Measurements from ENCODE around the gene SPRR2B. TPM values are rescaled to one million over a fixed set of nuclear protein-coding genes. Genes with fewer than 3 reads are reported as not detected.
"Not testable (repeated sequence)": the region's sequence is repeated elsewhere in the genome, so short reads cannot be mapped to it uniquely, and the experiment has no call there.

Gene SPRR2B
- total RNA-seq (not detected), polyA plus RNA-seq (not detected)
- long read RNA-seq, donor 1: 0 reads
- long read RNA-seq, donor 2: 0 reads
- long read RNA-seq, donor 3: 0 reads

- ATAC-seq (no peak), DNase-seq (no peak)
- no peak for TF ChIP-seq CTCF (IDR thresholded peaks at IDR 0.05)
- 70 to 94% methylated on average over 2 of the region's 2 CpGs for WGBS, 2 donors
- no peaks in the 10 kb centered on the region for H3K4me1 ChIP-seq
- intact Hi-C loops (cut with DNase I): loop anchor here in 2 of 10 donors (1.0 to 2.0 kb wide), 2 partner anchors 23 kb away; partner anchors contain the start of gene SPRR2E (in 2 of the 2)
- H3K27me3 ChIP-seq: no peaks in the 10 kb centered on the region
- H3K27ac ChIP-seq: no peak within 1 kb of the TSS
- no peaks in the 10 kb centered on the region for H3K36me3 ChIP-seq
- H3K4me3 ChIP-seq: no peak within 1 kb of the TSS
- no peaks in the 10 kb centered on the region for H3K9me3 ChIP-seq
Measured at GRCh38 chr1:153071511-153071910, at the start of gene SPRR2B. SPRR2B (minus strand) TSS chr1:153071611; CDS start chr1:153070839, 772 bp downstream.

- Histone ChIP-seq H3K4me1 (no peaks in the 10 kb centered on the region), H3K4me3 (no peak overlapping the region), H3K27ac (no peak overlapping the region), H3K27me3 (peaks cover 0 to 6% (median 0%) of the 10 kb centered on the region in 7 donors), H3K9me3 (peaks cover 0 to 26% (median 6%) of the 10 kb centered on the region in 11 donors), H3K36me3 (no peaks in the 10 kb centered on the region)
- ATAC-seq (no peak), DNase-seq (no peak)
- intact Hi-C loops (cut with DNase I): no loop called here
- TF ChIP-seq CTCF (IDR thresholded peaks at IDR 0.05): no peak
Measured at GRCh38 chr1:153120945-153121344, 49.5 kb upstream of the SPRR2B start.

- H3K27ac ChIP-seq: no peak overlapping the region
- WGBS, 2 donors: 47 to 52% methylated on average over 3 of the region's 3 CpGs
- H3K27me3 ChIP-seq: peaks cover 0 to 6% (median 0%) of the 10 kb centered on the region in 7 donors
- no peaks in the 10 kb centered on the region for H3K4me1 ChIP-seq
- no peak for ATAC-seq
- H3K9me3 ChIP-seq: peaks cover 0 to 12% (median 0%) of the 10 kb centered on the region in 11 donors
- no peak overlapping the region for H3K4me3 ChIP-seq
- no peak for TF ChIP-seq CTCF (IDR thresholded peaks at IDR 0.05)
- DNase-seq: no peak
- intact Hi-C loops (cut with DNase I): no loop called here
- no peaks in the 10 kb centered on the region for H3K36me3 ChIP-seq
Measured at GRCh38 chr1:153119491-153119971, 48.1 kb upstream of the SPRR2B start.

GRCh38 chr1:153115264-153115663, 43.9 kb upstream of the SPRR2B start:
- H3K9me3 ChIP-seq; H3K4me1 ChIP-seq; ATAC-seq; H3K4me3 ChIP-seq; H3K27me3 ChIP-seq; H3K36me3 ChIP-seq; H3K27ac ChIP-seq; intact Hi-C loops (cut with DNase I); DNase-seq: not testable (repeated sequence)

- no peak for DNase-seq
- Histone ChIP-seq H3K4me1 (no peaks in the 10 kb centered on the region), H3K36me3 (no peaks in the 10 kb centered on the region), H3K4me3 (no peak within 1 kb of the TSS), H3K9me3 (peaks cover 0 to 4% (median 0%) of the 10 kb centered on the region in 11 donors), H3K27ac (no peak within 1 kb of the TSS), H3K27me3 (no peaks in the 10 kb centered on the region)
- 78 to 81% methylated on average over 3 of the region's 3 CpGs for WGBS, 2 donors
- TF ChIP-seq CTCF (IDR thresholded peaks at IDR 0.05): no peak
- no peak for ATAC-seq
- intact Hi-C loops (cut with DNase I): no loop called here
Measured at GRCh38 chr1:153113416-153113815, 42.0 kb upstream of the SPRR2B start, which contains the start of gene SPRR2F. SPRR2F (minus strand) TSS chr1:153113516; CDS start chr1:153112733, 783 bp downstream.

GRCh38 chr1:153112454-153112853, 41.0 kb upstream of the SPRR2B start:
- WGBS, 2 donors: 62 to 67% methylated on average over 5 of the region's 5 CpGs
- H3K9me3 ChIP-seq: peaks cover 0 to 11% (median 0%) of the 10 kb centered on the region in 11 donors
- ATAC-seq; H3K4me3 ChIP-seq; H3K27ac ChIP-seq; H3K4me1 ChIP-seq; H3K27me3 ChIP-seq; DNase-seq; H3K36me3 ChIP-seq; intact Hi-C loops (cut with DNase I): not testable (repeated sequence)

Measured in heart right ventricle (tissue), 16 donors.